GM19467 (cell line): Measurements from ENCODE around the gene HRC.
"Not testable (repeated sequence)": the region's sequence is repeated elsewhere in the genome, so short reads cannot be mapped to it uniquely, and the experiment has no call there.

Source experiments
- ATAC-seq: cut with Tn5 transposase; IDR thresholded peaks from one replicate; pipeline ENCODE4 v1.9.1; 2021; ENCODE audit warnings: mild to moderate bottlenecking, moderate library complexity; ENCODE audit not compliant: unreplicated experiment

The HRC gene

GRCh38 chr19:49136771-49137171 lies 18.4 kb downstream of the HRC start:
- no peak for ATAC-seq

DNA sequence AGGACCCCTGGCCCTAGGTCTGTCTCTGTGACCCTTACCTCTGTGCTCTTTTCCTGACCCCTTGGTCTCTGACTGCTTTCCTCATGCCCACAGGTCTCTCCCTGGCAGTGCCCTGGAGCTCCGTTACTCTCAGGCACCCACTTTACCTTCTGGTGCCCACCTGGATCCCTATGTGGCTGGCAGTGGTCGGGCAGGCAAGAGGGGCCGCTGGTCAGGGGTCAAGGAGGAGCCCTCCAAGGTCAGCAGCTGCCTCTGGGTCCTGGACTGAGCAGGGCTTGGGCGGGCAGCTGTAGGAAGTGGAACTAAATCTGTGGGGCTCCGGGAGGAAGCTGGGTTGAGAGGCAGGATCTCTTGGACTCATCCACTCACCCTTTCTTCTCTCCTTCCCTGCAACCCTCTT lies 19.5 kb downstream of the HRC start:
- ATAC-seq: no peak

- no peak for ATAC-seq
These were observed 21.4 kb downstream of the HRC start for GRCh38 chr19:49133621-49134454.

GRCh38 chr19:49132974-49133609 lies 22.1 kb downstream of the HRC start:
- no peak for ATAC-seq

- no peak for ATAC-seq
These were observed 24.9 kb downstream of the HRC start for GRCh38 chr19:49130325-49130724.

- ATAC-seq: no peak
These were observed 26.0 kb downstream of the HRC start for GRCh38 chr19:49129238-49129583.

DNA sequence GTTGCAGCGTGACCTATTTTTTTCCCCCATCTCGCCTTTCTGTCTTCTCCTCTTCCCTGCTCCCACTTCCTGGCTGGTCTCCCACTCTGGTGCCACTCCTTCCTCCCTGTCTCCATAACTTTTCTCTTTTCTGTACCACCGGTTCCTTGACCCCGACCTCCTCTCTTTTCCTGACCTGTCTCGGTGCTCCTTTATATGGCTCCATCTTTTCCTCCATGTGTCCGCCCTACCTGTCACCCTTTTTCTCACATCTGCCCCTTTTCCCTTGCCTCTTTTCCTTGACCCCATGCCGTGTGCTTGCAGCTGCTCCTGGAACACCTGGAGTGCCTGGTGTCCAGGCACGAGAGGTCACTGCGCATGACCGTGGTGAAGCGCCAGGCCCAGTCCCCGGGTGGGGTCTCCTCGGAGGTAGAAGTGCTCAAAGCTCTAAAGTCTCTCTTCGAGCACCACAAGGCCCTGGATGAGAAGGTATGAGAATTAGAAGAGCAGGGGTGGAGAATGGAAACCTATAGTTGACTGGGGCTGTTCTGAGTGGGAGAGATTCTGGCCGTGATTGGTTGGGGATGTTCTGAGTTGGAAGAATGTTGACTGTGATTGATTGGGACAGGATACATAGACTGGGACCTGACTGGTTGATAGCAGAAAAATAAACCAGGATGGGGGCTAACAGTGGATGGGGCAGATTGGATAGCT lies 26.5 kb downstream of the HRC start:
- ATAC-seq: no peak

GRCh38 chr19:49127674-49128544 lies 27.3 kb downstream of the HRC start:
- ATAC-seq: peak; percentile 83

DNA sequence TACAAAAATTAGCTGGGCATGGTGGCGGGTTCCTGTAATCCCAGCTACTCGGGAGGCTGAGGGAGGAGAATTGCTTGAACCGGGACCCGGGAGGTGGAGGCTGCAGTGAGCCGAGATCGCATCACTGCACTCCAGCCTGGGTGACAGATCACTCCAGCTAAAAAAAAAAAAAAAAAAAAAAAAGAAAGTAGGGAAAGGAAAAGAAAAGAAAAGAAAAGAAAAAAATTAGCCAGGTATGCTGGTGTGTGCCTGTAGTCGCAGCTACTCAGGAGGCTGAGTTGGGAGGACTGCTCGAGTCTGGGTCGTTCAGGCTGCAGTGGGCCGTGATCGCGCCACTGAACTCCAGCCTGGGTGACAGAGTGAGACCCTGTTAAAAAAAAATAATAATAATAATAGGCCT lies 28.0 kb downstream of the HRC start:
- ATAC-seq: not testable (repeated sequence)

DNA sequence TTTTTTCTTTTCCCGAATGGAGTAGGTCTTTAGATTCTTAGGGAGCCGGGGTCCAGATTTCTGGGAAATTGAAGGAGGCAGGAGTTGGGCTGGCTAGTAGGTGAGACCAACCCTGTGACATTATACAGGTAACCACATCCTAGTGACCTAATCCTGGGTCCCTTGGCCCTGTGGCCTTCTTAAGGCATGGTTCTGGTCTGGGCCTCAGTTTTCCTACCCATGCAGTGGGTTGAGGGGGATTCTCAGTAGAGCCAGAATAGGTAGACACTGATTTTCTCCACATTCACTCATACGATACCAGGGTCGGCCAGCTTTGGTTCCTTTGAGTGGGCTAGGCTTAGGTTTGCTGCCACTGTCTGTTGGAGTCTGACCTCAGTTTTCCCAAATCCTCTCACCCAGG lies 28.6 kb downstream of the HRC start:
- ATAC-seq: no peak

DNA sequence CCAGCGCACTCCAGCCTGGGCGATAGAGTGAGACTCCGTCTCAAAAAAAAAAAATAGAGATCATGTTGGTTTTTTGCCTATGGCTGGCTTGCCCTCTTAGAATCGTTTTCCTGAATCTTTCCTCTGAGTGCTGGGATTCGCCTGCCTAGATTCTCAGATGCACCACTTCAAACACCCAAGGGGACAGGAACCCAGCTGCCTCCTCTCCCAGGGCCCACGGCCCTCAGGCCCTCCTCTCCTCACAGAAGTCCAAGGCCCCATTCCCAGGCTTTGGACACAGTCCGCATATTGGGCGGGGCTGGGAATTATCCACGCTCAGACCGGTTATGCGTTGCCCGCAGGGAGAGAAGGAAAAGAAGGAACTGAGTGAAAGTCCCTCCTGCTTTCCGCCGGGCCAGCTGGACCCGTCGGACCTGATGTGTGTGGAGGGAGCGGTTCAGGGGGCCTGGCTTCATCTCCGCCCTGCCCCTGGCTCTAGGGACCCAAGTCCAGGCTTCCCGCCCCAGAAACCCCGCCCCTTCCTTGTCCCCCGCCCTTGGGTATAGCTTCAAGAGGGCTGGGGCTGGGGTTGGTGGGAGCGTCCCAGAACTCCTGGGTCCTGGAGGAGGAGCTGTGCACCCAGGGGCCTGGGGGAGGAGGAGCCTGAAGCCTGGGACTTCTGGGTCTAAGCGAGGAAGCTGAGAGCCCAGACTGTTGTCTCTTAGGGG lies 30.0 kb downstream of the HRC start:
- ATAC-seq: no peak

GRCh38 chr19:49123285-49123684 lies 31.9 kb downstream of the HRC start:
- ATAC-seq: not testable (repeated sequence)

DNA sequence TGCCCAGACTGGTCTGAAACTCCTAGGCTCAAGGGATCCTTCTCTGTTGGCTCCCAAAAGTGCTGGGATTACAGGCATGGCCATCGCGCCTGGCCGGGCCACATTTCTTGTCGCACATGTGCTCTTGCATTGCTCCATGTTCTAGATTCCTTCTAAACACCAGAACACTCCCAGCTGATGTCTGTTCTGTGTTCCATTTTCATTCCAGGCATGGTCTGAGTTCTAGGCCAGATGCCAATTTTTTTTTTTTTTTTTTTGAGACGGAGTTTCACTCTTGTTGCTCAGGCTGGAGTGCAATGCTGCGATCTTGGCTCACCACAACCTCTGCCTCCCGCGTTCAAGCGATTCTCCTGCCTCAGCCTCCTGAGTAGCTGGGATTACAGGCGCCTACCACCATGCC lies 33.4 kb downstream of the HRC start:
- not testable (repeated sequence) for ATAC-seq

DNA sequence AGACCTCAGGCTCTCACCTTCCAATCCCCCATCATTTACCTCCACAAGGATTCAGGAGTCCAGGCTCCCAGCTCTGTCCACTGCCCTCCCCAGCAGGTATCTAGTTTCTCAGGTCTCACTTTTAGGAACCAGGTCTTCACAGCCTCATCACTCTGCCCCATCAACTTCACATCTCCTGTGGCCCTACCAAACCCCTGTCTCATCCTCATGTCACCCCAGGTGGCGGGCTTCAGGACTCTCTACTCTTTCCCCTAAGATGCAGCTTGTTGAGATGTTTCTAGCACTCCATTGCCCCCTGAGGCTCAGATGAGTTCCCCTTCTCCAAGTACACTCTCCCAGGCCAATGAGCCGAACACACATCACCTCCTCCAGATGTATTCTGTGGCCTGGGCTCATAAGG lies 34.3 kb downstream of the HRC start:
- no peak for ATAC-seq

- ATAC-seq: no peak
These were observed 34.9 kb downstream of the HRC start for GRCh38 chr19:49120325-49120683.

DNA sequence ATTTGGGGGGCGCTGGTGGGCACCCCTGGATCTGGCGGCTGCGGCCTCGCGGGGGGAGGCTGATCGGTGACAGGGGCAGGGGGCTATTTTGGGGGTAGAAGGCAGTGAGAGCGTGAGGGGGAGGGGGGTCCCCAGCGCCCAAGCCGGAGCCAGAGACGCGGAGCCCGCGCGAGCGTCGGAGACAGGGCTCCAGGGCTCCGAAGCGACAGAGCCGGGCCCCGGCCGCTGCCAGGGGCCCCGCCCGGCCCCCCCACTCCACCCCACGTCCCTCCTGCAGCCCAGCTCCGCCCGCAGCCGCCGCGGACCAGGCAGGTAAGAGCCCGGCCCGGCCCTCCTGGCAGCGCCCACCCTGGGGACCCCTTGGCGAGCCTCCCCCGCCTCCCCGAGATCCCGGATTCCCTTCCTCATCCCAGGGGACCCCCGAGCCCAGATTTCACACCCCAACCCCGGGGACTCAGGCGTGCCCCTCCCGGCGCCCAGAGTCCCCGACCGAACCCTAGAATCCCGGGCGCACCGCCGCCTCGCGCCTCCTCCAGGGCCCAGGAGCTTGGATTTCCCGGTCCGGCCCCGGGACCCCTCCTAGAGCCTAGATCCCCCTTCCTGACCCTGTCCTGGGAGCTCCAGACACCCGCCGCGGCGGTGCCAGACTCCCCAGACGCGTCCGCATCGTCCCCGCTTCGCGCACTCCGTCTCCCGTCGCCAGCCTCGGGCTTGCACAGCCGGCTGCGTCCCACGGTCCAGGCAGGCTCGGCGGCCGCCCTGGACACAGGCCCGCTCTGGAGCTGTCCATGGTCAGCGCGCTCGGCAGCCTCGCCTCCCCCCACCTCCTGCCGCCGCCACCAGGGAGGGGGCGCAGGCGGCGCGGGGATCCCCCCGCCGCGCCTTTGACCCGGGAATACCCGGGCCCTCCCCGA lies 35.5 kb downstream of the HRC start, which contains the start of gene PPFIA3:
PPFIA3 (plus strand) TSS at position 134 of the 914 bp plus-strand sequence. CDS start 8,330 bp downstream, outside the sequence.
- ATAC-seq: no peak

- peak; percentile 69 for ATAC-seq
These were observed 36.4 kb downstream of the HRC start, which contains the start of gene C19orf73 for GRCh38 chr19:49118565-49119410. TSS of gene C19orf73 (minus strand) at chr19:49119143. CDS start at chr19:49119022, 121 bp downstream.
